Prostate gland (tissue), 2 donors: Measurements from ENCODE around the gene RAD51B. TPM values are rescaled to one million over a fixed set of nuclear protein-coding genes. Genes with fewer than 3 reads are reported as not detected.

ENCODE experiments used
- DNase-seq: peaks from one replicate; pipeline ENCODE4 v3.0.0-alpha.2; 2019; ENCODE audit warnings: low spot score
- H3K27ac ChIP-seq, 2 donors: fragments of 200-600 bp; sonication (generic); 2 replicates each; pipeline ENCODE4 v1.5.1; 2017 to 2019
- H3K27me3 ChIP-seq: fragments of 200-600 bp; sonication (generic); replicated peaks from 2 replicates; pipeline ENCODE4 v1.5.1; 2019; ENCODE audit not compliant: insufficient read depth
- H3K36me3 ChIP-seq, 2 donors: fragments of 200-600 bp; sonication (generic); 1 replicate in 1 of 2; 2 replicates in 1 of 2; pipeline versions ENCODE4 v1.5.1 to v1.8.1; 2017 to 2019
- H3K4me1 ChIP-seq: fragments of 200-600 bp; sonication (generic); replicated peaks from 2 replicates; pipeline ENCODE4 v1.5.1; 2019
- H3K4me3 ChIP-seq, 2 donors: fragments of 200-600 bp; sonication (generic); 2 replicates each; pipeline ENCODE4 v1.5.1; 2017 to 2019
- H3K9me3 ChIP-seq: fragments of 200-600 bp; sonication (generic); 2 replicates; pipeline ENCODE4 v1.5.1; 2017
- POLR2A ChIP-seq: fragments of 450-650 bp; IDR thresholded peaks from one replicate; pipeline ENCODE4 v1.6.1; 2016; ENCODE audit warnings: antibody characterized with exemption, mild to moderate bottlenecking
- POLR2AphosphoS5 ChIP-seq: sonication (generic); formaldehyde crosslinking; IDR thresholded peaks from one replicate; pipeline ENCODE4 v1.6.1; 2017; ENCODE audit warnings: antibody characterized with exemption
- WGBS: methylation state at CpG from one replicate; pipeline ENCODE4 v1.1.5; 2018; 5-methylcytosine and 5-hydroxymethylcytosine counted together
- intact Hi-C: fragments of 100-400 bp; cut with DNase I; formaldehyde crosslinking; loops from one replicate; pipeline ENCODE4 v1.14.2; 2022
- total RNA-seq, 2 donors: library from RNA; depleted of rRNA; stranded (reverse); fragments of >200 nt; gene quantifications; one replicate each; pipeline ENCODE4 v1.1.0, GENCODE V29; 2016
- TF ChIP-seq, protein P1 (sequence below), 4 experiments: fragments of 200-600 bp in 2 of 4; fragments of 450-650 bp in 2 of 4; sonication (generic) in 2 of 4; IDR thresholded peaks; 1 replicate in 3 of 4; 2 replicates in 1 of 4; pipeline ENCODE4 v1.5.1; 2016 to 2019; ENCODE audit warnings: antibody characterized with exemption in 4 of 4, mild to moderate bottlenecking in 2 of 4, moderate library complexity in 2 of 4

RAD51B gene
- total RNA-seq, 2 donors from 2014 or later, result 14.9 to 35.8 TPM

DNA sequence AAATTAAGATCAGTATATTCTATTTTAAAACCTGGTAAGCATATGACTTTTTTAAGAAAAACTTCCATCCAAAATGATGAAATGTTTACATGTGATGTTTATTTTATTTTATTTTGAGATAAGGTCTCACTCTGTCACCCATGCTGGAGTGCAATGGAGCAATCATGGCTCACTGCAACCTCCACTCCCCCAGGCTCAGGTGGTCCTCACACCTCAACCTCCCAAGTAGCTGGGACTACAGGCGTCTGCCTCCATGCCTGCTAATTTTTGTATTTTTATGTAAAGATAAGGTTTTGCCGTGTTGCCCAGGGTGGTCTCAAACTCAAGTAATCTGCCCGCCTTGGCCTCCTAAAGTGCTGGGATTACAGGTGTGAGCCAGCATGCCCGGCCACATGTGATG is 831.5 kb downstream of the RAD51B start:
- WGBS, result 88% methylated on average over 4 of the region's 4 CpGs
- Histone ChIP-seq H3K9me3 (no peaks in the 10 kb centered on the region), H3K36me3 (no peaks in the 10 kb centered on the region), H3K27me3 (no peaks in the 10 kb centered on the region), H3K4me1 (no peaks in the 10 kb centered on the region), H3K4me3 (no peak overlapping the region), H3K27ac (no peak overlapping the region)
- no peak for DNase-seq
- TF ChIP-seq POLR2A, result no peak
- TF ChIP-seq, protein P1, sequence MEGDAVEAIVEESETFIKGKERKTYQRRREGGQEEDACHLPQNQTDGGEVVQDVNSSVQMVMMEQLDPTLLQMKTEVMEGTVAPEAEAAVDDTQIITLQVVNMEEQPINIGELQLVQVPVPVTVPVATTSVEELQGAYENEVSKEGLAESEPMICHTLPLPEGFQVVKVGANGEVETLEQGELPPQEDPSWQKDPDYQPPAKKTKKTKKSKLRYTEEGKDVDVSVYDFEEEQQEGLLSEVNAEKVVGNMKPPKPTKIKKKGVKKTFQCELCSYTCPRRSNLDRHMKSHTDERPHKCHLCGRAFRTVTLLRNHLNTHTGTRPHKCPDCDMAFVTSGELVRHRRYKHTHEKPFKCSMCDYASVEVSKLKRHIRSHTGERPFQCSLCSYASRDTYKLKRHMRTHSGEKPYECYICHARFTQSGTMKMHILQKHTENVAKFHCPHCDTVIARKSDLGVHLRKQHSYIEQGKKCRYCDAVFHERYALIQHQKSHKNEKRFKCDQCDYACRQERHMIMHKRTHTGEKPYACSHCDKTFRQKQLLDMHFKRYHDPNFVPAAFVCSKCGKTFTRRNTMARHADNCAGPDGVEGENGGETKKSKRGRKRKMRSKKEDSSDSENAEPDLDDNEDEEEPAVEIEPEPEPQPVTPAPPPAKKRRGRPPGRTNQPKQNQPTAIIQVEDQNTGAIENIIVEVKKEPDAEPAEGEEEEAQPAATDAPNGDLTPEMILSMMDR (IDR thresholded peaks at IDR 0.05), result no peak
- no peak for TF ChIP-seq POLR2AphosphoS5
- intact Hi-C loops, result loop anchor here (10.0 kb wide), 1 partner anchor 406 kb away; no protein-coding TSS in a partner anchor

DNA sequence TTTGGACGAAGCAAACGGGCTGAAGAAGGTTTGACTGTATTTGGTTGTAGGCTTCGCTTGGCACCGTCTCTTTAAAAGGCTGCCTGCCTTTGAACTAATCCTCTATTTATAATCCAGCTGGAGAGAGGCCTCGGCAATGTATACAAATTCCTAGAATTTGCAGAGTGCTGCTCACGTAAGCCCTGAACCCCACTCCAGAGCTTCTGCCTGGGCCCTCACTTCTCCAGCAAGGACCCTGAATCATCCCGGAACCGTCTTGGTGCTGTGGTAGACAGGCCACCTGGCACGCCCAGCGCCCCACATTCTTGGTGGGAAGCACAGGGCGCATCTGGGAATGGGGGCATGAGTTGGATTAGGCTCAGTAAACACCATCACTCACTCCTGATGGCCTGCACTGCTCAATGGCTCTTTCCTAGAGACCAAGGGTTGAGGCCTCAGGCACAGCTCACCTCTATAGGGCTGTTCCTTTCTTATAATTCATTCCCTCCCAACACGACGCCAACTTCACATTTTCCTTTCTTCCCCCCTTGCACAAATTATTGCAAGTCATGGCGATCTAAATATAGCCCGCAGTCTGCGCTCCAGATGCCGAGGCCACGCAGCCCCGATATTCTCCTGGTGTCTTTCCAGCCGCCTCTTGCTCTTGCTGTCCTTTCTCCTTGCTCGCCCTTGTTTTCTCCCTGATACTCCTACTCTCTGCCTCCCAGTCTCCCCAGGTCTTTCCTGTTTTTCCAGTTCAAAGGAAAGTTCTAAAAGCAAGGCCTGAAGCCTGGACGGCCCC is 832.3 kb downstream of the RAD51B start:
- no peaks in the 10 kb centered on the region for H3K36me3 ChIP-seq
- H3K4me1 ChIP-seq, result no peaks in the 10 kb centered on the region
- WGBS, result 68% methylated on average over 22 of the region's 22 CpGs
- H3K4me3 ChIP-seq, result no peak overlapping the region
- peak overlapping the region; percentile 14 to 30 for H3K27ac ChIP-seq
- TF ChIP-seq POLR2AphosphoS5 (no peak), POLR2A (no peak)
- TF ChIP-seq, protein P1 (IDR thresholded peaks at IDR 0.05), result no peak
- intact Hi-C loops, result loop anchor here (10.0 kb wide), 1 partner anchor 407 kb away; no protein-coding TSS in a partner anchor
- no peak for DNase-seq
- no peaks in the 10 kb centered on the region for H3K27me3 ChIP-seq
- H3K9me3 ChIP-seq, result no peaks in the 10 kb centered on the region

DNA sequence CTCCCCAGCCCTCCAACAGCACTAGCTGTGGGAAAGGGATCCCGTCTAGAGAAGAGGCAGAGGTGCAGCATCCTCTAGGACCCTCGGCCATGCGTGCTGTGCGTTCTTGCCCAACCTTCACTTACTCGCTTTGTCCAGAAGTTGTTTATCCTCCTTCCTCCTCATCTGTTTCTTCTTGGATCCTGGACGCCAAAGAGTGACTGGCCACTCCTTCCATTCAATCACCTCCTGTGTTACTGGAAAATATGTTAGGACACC is 832.8 kb downstream of the RAD51B start:
- Histone ChIP-seq H3K36me3 (no peaks in the 10 kb centered on the region), H3K4me1 (no peaks in the 10 kb centered on the region), H3K9me3 (no peaks in the 10 kb centered on the region), H3K27me3 (no peaks in the 10 kb centered on the region), H3K27ac (peak overlapping the region; percentile 14 to 30), H3K4me3 (no peak overlapping the region)
- no peak for TF ChIP-seq POLR2A
- TF ChIP-seq, protein P1 (IDR thresholded peaks at IDR 0.05), result no peak
- DNase-seq, result no peak
- intact Hi-C loops, result loop anchor here (10.0 kb wide), 1 partner anchor 408 kb away; no protein-coding TSS in a partner anchor
- 91% methylated on average over 6 of the region's 6 CpGs for WGBS

DNA sequence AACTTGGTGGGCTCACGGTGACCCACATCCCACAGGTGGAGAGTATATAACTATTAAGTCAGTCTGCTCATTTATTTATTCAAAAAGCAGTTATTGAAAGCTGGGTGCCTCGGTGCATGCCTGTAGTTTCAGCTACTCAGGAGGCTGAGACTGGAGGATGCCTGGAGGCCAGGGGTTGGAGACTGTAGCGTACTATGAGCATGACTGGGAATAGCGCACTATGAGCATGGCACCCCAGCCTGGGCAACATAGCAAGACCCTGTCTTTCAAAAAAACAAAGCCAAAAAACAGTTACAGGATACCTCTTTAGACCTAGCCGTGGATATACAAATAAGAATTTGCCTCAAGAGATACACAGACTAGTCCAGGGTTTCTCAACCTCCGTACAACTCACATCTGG is 833.5 kb downstream of the RAD51B start:
- Histone ChIP-seq H3K9me3 (no peaks in the 10 kb centered on the region), H3K27ac (no peak overlapping the region), H3K4me3 (no peak overlapping the region), H3K36me3 (no peaks in the 10 kb centered on the region), H3K4me1 (no peaks in the 10 kb centered on the region), H3K27me3 (no peaks in the 10 kb centered on the region)
- no peak for DNase-seq
- intact Hi-C loops, result loop anchor here (10.0 kb wide), 1 partner anchor 408 kb away; no protein-coding TSS in a partner anchor
- 91% methylated on average over 6 of the region's 6 CpGs for WGBS
- no peak for TF ChIP-seq POLR2AphosphoS5
- TF ChIP-seq, protein P1 (IDR thresholded peaks at IDR 0.05), result no peak
- no peak for TF ChIP-seq POLR2A

DNA sequence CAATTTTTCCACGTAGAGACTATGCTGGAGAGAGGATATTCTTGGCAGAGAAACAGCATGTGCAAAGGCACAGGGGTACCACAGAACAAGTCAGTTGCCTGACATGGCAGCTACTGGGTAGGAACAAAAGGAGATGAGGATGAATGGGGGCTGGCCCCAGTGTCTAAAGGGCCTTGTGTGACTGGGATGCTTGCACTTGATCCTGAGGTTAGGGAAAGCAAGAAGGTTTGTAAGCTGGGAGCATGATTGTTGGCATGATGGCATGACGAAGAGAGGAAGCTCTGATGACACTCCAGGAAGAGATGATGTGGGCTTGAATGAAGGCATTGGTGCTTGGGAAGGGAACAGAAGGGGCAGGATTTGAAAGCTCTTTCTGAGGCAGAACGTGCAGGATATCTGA is 834.2 kb downstream of the RAD51B start:
- no peaks in the 10 kb centered on the region for H3K27me3 ChIP-seq
- H3K4me1 ChIP-seq, result no peaks in the 10 kb centered on the region
- WGBS, result 88% methylated on average over 3 of the region's 3 CpGs
- no peak overlapping the region for H3K27ac ChIP-seq
- no peak for DNase-seq
- no peaks in the 10 kb centered on the region for H3K9me3 ChIP-seq
- no peaks in the 10 kb centered on the region for H3K36me3 ChIP-seq
- TF ChIP-seq POLR2A (no peak), POLR2AphosphoS5 (no peak)
- TF ChIP-seq, protein P1 (IDR thresholded peaks at IDR 0.05), result no peak
- H3K4me3 ChIP-seq, result no peak overlapping the region
- intact Hi-C loops, result loop anchor here (10.0 kb wide), 1 partner anchor 409 kb away; no protein-coding TSS in a partner anchor
